ENCODE results near the gene RFTN2.
"Not testable (repeated sequence)": the region's sequence is repeated elsewhere in the genome, so short reads cannot be mapped to it uniquely, and the experiment has no call there.

The RFTN2 gene

GRCh38 chr2:197641666-197642065 lies 33.7 kb downstream of the RFTN2 start:
- no peaks in the 10 kb centered on the region for H3K36me3 ChIP-seq
- no peaks in the 10 kb centered on the region for H3K9me3 ChIP-seq (ENCODE audit: severe bottlenecking)
- no peak overlapping the region for H3K27ac ChIP-seq
- DNase-seq = no peak
- no peak overlapping the region for H3K4me3 ChIP-seq (ENCODE audit: low read depth, low read length)
- no peak for TF ChIP-seq CTCF (IDR thresholded peaks at IDR 0.05; ENCODE audit: low read depth, low read length)
- H3K27me3 ChIP-seq (ENCODE audit: insufficient read depth, low read depth, severe bottlenecking) = no peaks in the 10 kb centered on the region

- H3K36me3 ChIP-seq; H3K4me3 ChIP-seq (ENCODE audit: low read depth, low read length); H3K9me3 ChIP-seq (ENCODE audit: severe bottlenecking); H3K27ac ChIP-seq; H3K27me3 ChIP-seq (ENCODE audit: insufficient read depth, low read depth, severe bottlenecking); DNase-seq: not testable (repeated sequence)
Observed at GRCh38 chr2:197640571-197641122, 34.7 kb downstream of the RFTN2 start.

GRCh38 chr2:197633109-197633657 lies 42.2 kb downstream of the RFTN2 start:
- Histone ChIP-seq H3K4me3 (ENCODE audit: low read depth, low read length) (no peak overlapping the region), H3K27ac (no peak overlapping the region), H3K9me3 (ENCODE audit: severe bottlenecking) (no peaks in the 10 kb centered on the region), H3K36me3 (no peaks in the 10 kb centered on the region), H3K27me3 (ENCODE audit: insufficient read depth, low read depth, severe bottlenecking) (no peaks in the 10 kb centered on the region)
- TF ChIP-seq CTCF (IDR thresholded peaks at IDR 0.05; ENCODE audit: low read depth, low read length) = no peak
- no peak for DNase-seq

- Histone ChIP-seq H3K4me3 (ENCODE audit: low read depth, low read length) (no peak overlapping the region), H3K27ac (no peak overlapping the region), H3K9me3 (ENCODE audit: severe bottlenecking) (no peaks in the 10 kb centered on the region), H3K27me3 (ENCODE audit: insufficient read depth, low read depth, severe bottlenecking) (no peaks in the 10 kb centered on the region), H3K36me3 (no peaks in the 10 kb centered on the region)
- TF ChIP-seq CTCF (IDR thresholded peaks at IDR 0.05; ENCODE audit: low read depth, low read length) = no peak
- no peak for DNase-seq
Observed at GRCh38 chr2:197628043-197628500, 47.3 kb downstream of the RFTN2 start.

GRCh38 chr2:197626965-197627625 lies 48.3 kb downstream of the RFTN2 start:
- TF ChIP-seq CTCF (IDR thresholded peaks at IDR 0.05; ENCODE audit: low read depth, low read length) = no peak
- no peak overlapping the region for H3K4me3 ChIP-seq (ENCODE audit: low read depth, low read length)
- H3K27ac ChIP-seq = no peak overlapping the region
- H3K27me3 ChIP-seq (ENCODE audit: insufficient read depth, low read depth, severe bottlenecking) = no peaks in the 10 kb centered on the region
- DNase-seq = no peak
- H3K36me3 ChIP-seq = no peaks in the 10 kb centered on the region
- no peaks in the 10 kb centered on the region for H3K9me3 ChIP-seq (ENCODE audit: severe bottlenecking)

- Histone ChIP-seq H3K36me3 (no peaks in the 10 kb centered on the region), H3K4me3 (ENCODE audit: low read depth, low read length) (no peak overlapping the region), H3K27ac (no peak overlapping the region), H3K27me3 (ENCODE audit: insufficient read depth, low read depth, severe bottlenecking) (no peaks in the 10 kb centered on the region), H3K9me3 (ENCODE audit: severe bottlenecking) (no peaks in the 10 kb centered on the region)
- no peak for TF ChIP-seq CTCF (IDR thresholded peaks at IDR 0.05; ENCODE audit: low read depth, low read length)
- DNase-seq = no peak
Observed at GRCh38 chr2:197620133-197620532, 55.3 kb downstream of the RFTN2 start.

Measured in WERI-Rb-1 (cell line).